MM.1S (cell line): Measurements from ENCODE around the gene MAPKAP1.

Experiments used
- DNase-seq: peaks from one replicate; pipeline ENCODE4 v3.0.0-alpha.2; 2015
- H2AFZ ChIP-seq: fragments of 300-600 bp; sonication (generic); 2 replicates; pipeline ENCODE4 v1.6.0; 2016; ENCODE audit warnings: antibody characterized with exemption, low read length
- H3F3A ChIP-seq: fragments of 300-600 bp; sonication (generic); 2 replicates; pipeline ENCODE4 v1.6.1; 2016; ENCODE audit warnings: mild to moderate bottlenecking, antibody characterized with exemption, low read length, moderate library complexity, mixed read lengths; ENCODE audit not compliant: insufficient read depth
- H3K27ac ChIP-seq: fragments of 300-600 bp; sonication (generic); 2 replicates; pipeline ENCODE4 v1.5.1; 2016; ENCODE audit warnings: mild to moderate bottlenecking, low read length
- H3K27me3 ChIP-seq: fragments of 300-600 bp; sonication (generic); replicated peaks from 2 replicates; pipeline ENCODE4 v1.6.0; 2016; ENCODE audit warnings: low read length; ENCODE audit not compliant: insufficient read depth
- H3K36me3 ChIP-seq: fragments of 300-600 bp; sonication (generic); replicated peaks from 2 replicates; pipeline ENCODE4 v1.6.1; 2016; ENCODE audit warnings: mild to moderate bottlenecking, low read length, mixed read lengths; ENCODE audit not compliant: insufficient read depth
- H3K4me1 ChIP-seq: fragments of 300-600 bp; sonication (generic); 2 replicates; pipeline ENCODE4 v1.6.1; 2016; ENCODE audit warnings: low read length, mixed read lengths
- H3K4me2 ChIP-seq: fragments of 300-600 bp; sonication (generic); 2 replicates; pipeline ENCODE4 v1.6.0; 2016; ENCODE audit warnings: low read depth, low read length
- H3K4me3 ChIP-seq: fragments of 300-600 bp; sonication (generic); 2 replicates; pipeline ENCODE4 v1.5.1; 2016; ENCODE audit warnings: low read length, mixed read lengths
- H3K79me2 ChIP-seq: fragments of 300-600 bp; sonication (generic); 2 replicates; pipeline ENCODE4 v1.6.1; 2016; ENCODE audit warnings: mixed run types, low read length, mixed read lengths
- H3K9ac ChIP-seq: fragments of 300-600 bp; sonication (generic); 2 replicates; pipeline ENCODE4 v1.6.1; 2016; ENCODE audit warnings: low read length, mixed read lengths
- H3K9me2 ChIP-seq: fragments of 300-600 bp; sonication (generic); replicated peaks from 2 replicates; pipeline ENCODE4 v1.6.1; 2016; ENCODE audit warnings: mild to moderate bottlenecking, low read length, mixed read lengths; ENCODE audit not compliant: insufficient read depth
- H3K9me3 ChIP-seq: fragments of 300-600 bp; sonication (generic); replicated peaks from 2 replicates; pipeline ENCODE4 v1.6.1; 2016; ENCODE audit warnings: mild to moderate bottlenecking, low read length, mixed read lengths; ENCODE audit not compliant: insufficient read depth
- H4K20me1 ChIP-seq: fragments of 300-600 bp; sonication (generic); 2 replicates; pipeline ENCODE4 v1.6.1; 2016; ENCODE audit warnings: mild to moderate bottlenecking, low read length, moderate library complexity, mixed read lengths; ENCODE audit not compliant: insufficient read depth
- EZH2 ChIP-seq: fragments of 300-600 bp; sonication (generic); optimal IDR thresholded peaks from 2 replicates; pipeline ENCODE3; 2017; ENCODE audit warnings: low read depth, mild to moderate bottlenecking, antibody characterized with exemption, low read length, mixed read lengths
- EZH2phosphoT487 ChIP-seq: fragments of 300-600 bp; sonication (generic); IDR thresholded peaks from 2 replicates; pipeline ENCODE4 v1.6.1; 2018; ENCODE audit warnings: antibody characterized with exemption, low read length
- TF ChIP-seq, protein P1 (sequence below): fragments of 300-600 bp; sonication (generic); IDR thresholded peaks from 2 replicates; pipeline ENCODE4 v1.5.1; 2016; ENCODE audit warnings: antibody characterized with exemption, low read length, mixed read lengths

MAPKAP1 gene

DNA sequence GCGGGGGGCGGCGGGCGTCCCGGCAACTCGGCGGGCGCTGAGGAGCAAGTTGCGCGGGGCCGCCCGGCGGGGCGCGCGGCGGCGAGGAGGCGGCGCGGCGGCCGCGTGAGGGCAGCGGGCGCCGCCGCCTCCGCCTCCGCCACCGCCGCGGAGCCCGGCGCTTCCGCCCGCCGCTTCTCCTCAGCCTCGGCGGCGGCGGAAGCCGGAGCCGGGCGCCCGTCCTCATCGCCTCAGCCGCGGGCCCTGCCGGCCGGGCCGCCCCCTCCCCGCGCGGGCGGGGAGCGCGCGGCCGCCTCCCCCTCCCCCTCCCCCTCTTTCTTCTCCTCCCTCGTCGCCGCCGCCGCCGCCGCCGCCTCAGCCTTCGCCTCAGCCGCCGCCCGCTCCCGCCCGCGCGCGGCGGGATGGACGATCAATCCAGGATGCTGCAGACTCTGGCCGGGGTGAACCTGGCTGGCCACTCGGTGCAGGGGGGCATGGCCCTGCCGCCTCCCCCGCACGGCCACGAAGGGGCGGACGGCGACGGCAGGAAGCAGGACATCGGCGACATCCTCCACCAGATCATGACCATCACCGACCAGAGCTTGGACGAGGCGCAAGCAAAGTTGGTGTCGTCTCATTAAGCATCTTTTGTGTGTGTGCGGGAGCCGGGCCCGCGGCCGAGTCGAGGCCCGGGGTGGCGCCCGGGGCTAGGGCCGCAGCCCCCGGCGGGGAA, 40.2 kb upstream of the MAPKAP1 start, which contains the start of gene PBX3:
PBX3 (plus strand) TSS at position 321 of the 712 bp plus-strand sequence.
- TF ChIP-seq EZH2 = no peak
- TF ChIP-seq EZH2phosphoT487 = no peak
- TF ChIP-seq, protein P1, sequence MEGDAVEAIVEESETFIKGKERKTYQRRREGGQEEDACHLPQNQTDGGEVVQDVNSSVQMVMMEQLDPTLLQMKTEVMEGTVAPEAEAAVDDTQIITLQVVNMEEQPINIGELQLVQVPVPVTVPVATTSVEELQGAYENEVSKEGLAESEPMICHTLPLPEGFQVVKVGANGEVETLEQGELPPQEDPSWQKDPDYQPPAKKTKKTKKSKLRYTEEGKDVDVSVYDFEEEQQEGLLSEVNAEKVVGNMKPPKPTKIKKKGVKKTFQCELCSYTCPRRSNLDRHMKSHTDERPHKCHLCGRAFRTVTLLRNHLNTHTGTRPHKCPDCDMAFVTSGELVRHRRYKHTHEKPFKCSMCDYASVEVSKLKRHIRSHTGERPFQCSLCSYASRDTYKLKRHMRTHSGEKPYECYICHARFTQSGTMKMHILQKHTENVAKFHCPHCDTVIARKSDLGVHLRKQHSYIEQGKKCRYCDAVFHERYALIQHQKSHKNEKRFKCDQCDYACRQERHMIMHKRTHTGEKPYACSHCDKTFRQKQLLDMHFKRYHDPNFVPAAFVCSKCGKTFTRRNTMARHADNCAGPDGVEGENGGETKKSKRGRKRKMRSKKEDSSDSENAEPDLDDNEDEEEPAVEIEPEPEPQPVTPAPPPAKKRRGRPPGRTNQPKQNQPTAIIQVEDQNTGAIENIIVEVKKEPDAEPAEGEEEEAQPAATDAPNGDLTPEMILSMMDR = no peak
- Histone ChIP-seq H3K9ac (peak within 1 kb of the TSS; percentile 63), H3K79me2 (0 out of 2 replicates have a peak, but pooled peaks cover 6% of the 10 kb centered on the region), H3K27me3 (0 out of 2 replicates have a peak, but pooled peaks cover 4% of the 10 kb centered on the region), H3K4me1 (peaks cover 11% of the 10 kb centered on the region), H3K9me3 (no peaks in the 10 kb centered on the region), H3K4me3 (peak within 1 kb of the TSS; percentile 89), H2AFZ (peak within 1 kb of the TSS; percentile 90), H3F3A (no peaks in the 10 kb centered on the region), H4K20me1 (no peaks in the 10 kb centered on the region), H3K9me2 (no peaks in the 10 kb centered on the region), H3K36me3 (no peaks in the 10 kb centered on the region), H3K27ac (peak within 1 kb of the TSS; percentile 72), H3K4me2 (peak within 1 kb of the TSS; percentile 92)
- DNase-seq = peak; percentile 53

- no peak overlapping the region for H3K27ac ChIP-seq
- no peak overlapping the region for H3K4me3 ChIP-seq
- H3K4me1 ChIP-seq = peaks cover 8% of the 10 kb centered on the region
- no peak overlapping the region for H3K9ac ChIP-seq
- no peak overlapping the region for H3K4me2 ChIP-seq
- no peak overlapping the region for H2AFZ ChIP-seq
- H3F3A ChIP-seq = no peaks in the 10 kb centered on the region
- no peaks in the 10 kb centered on the region for H3K9me3 ChIP-seq
- H4K20me1 ChIP-seq = no peaks in the 10 kb centered on the region
- H3K36me3 ChIP-seq = no peaks in the 10 kb centered on the region
- 0 out of 2 replicates have a peak, but pooled peaks cover 6% of the 10 kb centered on the region for H3K79me2 ChIP-seq
- TF ChIP-seq, protein P1 = no peak
- no peak for TF ChIP-seq EZH2
- no peak for TF ChIP-seq EZH2phosphoT487
- H3K27me3 ChIP-seq = 0 out of 2 replicates have a peak, but pooled peaks cover 4% of the 10 kb centered on the region
- H3K9me2 ChIP-seq = no peaks in the 10 kb centered on the region
- no peak for DNase-seq
Measured at GRCh38 chr9:125746774-125747052, 39.7 kb upstream of the MAPKAP1 start.

DNA sequence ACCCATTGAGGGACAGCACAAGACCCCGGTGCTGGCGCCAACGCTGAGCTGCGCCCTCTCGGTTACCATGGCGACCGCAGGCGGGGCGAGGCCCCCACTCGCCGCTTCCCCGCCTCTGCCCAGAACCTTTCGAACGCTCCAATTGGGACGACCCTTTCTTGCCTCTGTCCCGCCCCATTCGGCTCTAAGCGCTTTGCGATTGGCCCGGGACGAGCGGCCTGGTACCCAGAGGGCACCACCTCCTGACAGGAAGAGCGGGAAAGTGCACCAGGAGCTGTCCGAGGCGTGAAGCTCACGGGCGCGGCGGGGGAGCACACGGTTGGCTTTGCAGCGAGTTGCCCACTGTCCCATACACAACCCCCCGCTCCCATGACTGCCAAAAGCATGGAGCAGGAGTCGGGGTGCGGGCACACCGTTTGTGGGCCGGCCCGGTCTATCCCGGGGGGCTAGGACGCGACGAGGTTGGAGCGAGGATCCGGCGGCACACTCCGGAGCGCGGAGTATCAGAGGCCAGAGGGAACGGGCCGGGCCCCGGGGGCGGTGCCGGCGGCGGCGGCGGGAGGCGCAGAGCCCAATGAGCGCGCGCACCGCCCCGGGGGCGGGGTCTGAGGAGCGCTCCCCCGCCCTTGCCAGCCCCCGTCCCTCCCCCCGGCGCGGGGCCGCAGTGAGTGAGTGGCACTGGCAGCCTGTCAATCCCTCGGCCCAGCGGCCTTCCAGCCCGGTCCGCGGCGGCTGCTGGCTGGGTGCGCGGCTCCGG, 39.2 kb upstream of the MAPKAP1 start:
- peak overlapping the region; percentile 53 for H2AFZ ChIP-seq
- 0 out of 2 replicates have a peak, but pooled peaks cover 4% of the 10 kb centered on the region for H3K27me3 ChIP-seq
- peak; percentile 97 for DNase-seq
- peak overlapping the region; percentile 49 for H3K4me3 ChIP-seq
- H3K27ac ChIP-seq = peak overlapping the region; percentile 72
- no peaks in the 10 kb centered on the region for H4K20me1 ChIP-seq
- peak overlapping the region; percentile 63; the same call in 1 of the 2 replicates for H3K9ac ChIP-seq
- H3K9me2 ChIP-seq = no peaks in the 10 kb centered on the region
- no peaks in the 10 kb centered on the region for H3K9me3 ChIP-seq
- no peaks in the 10 kb centered on the region for H3K36me3 ChIP-seq
- 0 out of 2 replicates have a peak, but pooled peaks cover 6% of the 10 kb centered on the region for H3K79me2 ChIP-seq
- peak overlapping the region; percentile 90 for H3K4me2 ChIP-seq
- peaks cover 8% of the 10 kb centered on the region for H3K4me1 ChIP-seq
- H3F3A ChIP-seq = no peaks in the 10 kb centered on the region
- TF ChIP-seq EZH2phosphoT487 = no peak
- TF ChIP-seq, protein P1 = no peak
- no peak for TF ChIP-seq EZH2
